Gastroesophageal sphincter (tissue), 3 donors: ENCODE measurements around the gene IGFL2.

Experiments
- CTCF ChIP-seq, 4 experiments: fragments of 200-600 bp in 2 of 4; fragments of 450-650 bp in 2 of 4; sonication (generic) in 1 of 4; IDR thresholded peaks; one replicate each; pipeline ENCODE4 v1.5.1; 2017 to 2019; ENCODE audit warnings: antibody characterized with exemption in 4 of 4, mild to moderate bottlenecking in 2 of 4, moderate library complexity in 2 of 4
- POLR2A ChIP-seq, 2 donors: fragments of 450-650 bp; IDR thresholded peaks; one replicate each; pipeline ENCODE4 v1.6.1; 2017; ENCODE audit warnings: antibody characterized with exemption in 2 of 2, mild to moderate bottlenecking in 2 of 2, moderate library complexity in 1 of 2
- POLR2AphosphoS5 ChIP-seq: sonication (generic); formaldehyde crosslinking; IDR thresholded peaks from one replicate; pipeline ENCODE4 v1.6.1; 2017; ENCODE audit warnings: antibody characterized with exemption

GRCh38 chr19:46186717-46187101 is 38.7 kb downstream of the IGFL2 start:
- no peak for TF ChIP-seq POLR2A (IDR thresholded peaks at IDR 0.05)
- no peak for TF ChIP-seq CTCF (IDR thresholded peaks at IDR 0.05)
- no peak for TF ChIP-seq POLR2AphosphoS5
